SKM-1 (cell line): ENCODE data around the gene PODXL2.

Source experiments
- DNase-seq: peaks from one replicate; lab custom pipeline; 2025; ENCODE audit not compliant: unreplicated experiment; lab: John Stamatoyannopoulos, UW

PODXL2 gene

GRCh38 chr3:127628426-127628787, 578 bp upstream of the PODXL2 start:
- DNase-seq: no peak

- DNase-seq: no peak
These were observed 750 bp downstream of the PODXL2 start for GRCh38 chr3:127629467-127630403.

GRCh38 chr3:127630811-127631714, 2.1 kb downstream of the PODXL2 start:
- DNase-seq: no peak

- no peak for DNase-seq
These were observed 3.2 kb downstream of the PODXL2 start for GRCh38 chr3:127632035-127632820.

- no peak for DNase-seq
These were observed 5.7 kb downstream of the PODXL2 start for GRCh38 chr3:127634653-127635052.

- DNase-seq: peak; percentile 22
These were observed 8.6 kb downstream of the PODXL2 start for GRCh38 chr3:127637546-127637945.

DNA sequence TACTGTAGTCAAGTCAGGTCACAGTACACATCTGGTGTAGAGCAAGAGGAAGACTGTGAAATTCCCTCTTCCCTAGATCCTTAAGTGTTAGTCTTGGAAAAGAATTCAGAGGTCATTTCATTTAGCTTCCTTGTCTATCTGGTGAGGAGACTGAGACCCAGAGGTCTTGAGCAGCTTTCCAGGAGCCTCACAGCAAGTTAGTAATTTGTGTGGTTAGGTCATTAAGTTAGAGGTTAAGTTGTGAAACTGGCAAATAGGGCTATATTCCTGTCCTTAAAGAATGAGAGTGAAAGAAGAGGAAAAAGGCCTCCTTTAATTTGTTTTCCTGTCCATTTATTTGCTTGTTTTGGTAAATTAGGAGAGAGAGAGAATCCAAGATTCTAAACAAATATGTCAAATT, 9.0 kb downstream of the PODXL2 start:
- no peak for DNase-seq

- no peak for DNase-seq
These were observed 10.4 kb downstream of the PODXL2 start for GRCh38 chr3:127639173-127640041.

DNA sequence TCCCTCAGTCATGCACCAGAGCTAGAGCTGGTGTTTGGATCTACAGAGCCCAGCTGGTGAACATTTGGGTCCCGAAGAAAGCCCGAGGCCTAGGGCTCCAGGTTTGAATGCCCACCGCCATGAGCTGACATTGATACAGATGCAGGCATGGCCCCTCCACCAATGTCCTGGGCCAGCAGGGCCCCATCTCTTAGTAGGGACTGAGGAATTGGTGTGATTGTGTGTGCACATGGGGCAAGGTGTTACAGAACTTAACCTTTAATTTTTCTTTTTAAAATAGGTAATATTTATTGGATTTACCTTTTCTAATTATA, 11.0 kb downstream of the PODXL2 start:
- no peak for DNase-seq

GRCh38 chr3:127644641-127645370, 15.8 kb downstream of the PODXL2 start:
- DNase-seq: no peak

DNA sequence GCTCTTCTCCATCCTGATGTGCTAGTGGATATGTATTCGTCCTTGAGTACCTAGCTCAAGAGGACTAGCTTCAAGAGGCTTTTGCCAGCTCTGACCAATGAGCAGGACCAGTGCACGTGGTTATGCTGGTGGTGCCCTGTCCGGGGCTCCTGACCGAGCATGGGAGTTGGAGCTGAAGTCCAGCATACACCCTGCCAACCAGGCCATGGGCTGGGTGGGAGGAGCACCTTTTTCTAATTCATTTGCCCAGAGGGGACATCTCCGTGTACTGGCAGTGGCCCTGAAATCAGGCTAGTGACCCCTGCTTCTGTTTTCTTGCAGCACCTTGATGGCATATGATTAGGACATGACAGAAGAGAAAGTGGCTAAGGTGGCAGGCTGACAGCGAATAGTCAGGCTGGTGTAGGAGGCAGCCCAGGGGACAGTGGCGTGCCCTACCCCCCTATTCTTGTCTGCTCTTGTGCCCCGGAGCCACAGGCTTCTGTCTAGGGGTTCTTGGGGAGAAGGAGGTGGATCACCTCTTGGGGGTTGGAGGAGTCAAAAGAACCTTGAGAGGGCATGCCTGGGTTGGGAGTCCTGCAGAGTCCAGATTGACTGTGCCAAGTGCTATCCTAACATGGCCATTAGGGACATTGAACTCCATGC, 16.5 kb downstream of the PODXL2 start:
- no peak for DNase-seq

GRCh38 chr3:127646501-127647046, 17.6 kb downstream of the PODXL2 start:
- DNase-seq: no peak

GRCh38 chr3:127647166-127647844, 18.3 kb downstream of the PODXL2 start:
- no peak for DNase-seq

- no peak for DNase-seq
These were observed 18.8 kb downstream of the PODXL2 start for GRCh38 chr3:127647845-127648204.

- no peak for DNase-seq
These were observed 21.3 kb downstream of the PODXL2 start for GRCh38 chr3:127650236-127650635.

GRCh38 chr3:127651516-127652172, 22.7 kb downstream of the PODXL2 start:
- no peak for DNase-seq

DNA sequence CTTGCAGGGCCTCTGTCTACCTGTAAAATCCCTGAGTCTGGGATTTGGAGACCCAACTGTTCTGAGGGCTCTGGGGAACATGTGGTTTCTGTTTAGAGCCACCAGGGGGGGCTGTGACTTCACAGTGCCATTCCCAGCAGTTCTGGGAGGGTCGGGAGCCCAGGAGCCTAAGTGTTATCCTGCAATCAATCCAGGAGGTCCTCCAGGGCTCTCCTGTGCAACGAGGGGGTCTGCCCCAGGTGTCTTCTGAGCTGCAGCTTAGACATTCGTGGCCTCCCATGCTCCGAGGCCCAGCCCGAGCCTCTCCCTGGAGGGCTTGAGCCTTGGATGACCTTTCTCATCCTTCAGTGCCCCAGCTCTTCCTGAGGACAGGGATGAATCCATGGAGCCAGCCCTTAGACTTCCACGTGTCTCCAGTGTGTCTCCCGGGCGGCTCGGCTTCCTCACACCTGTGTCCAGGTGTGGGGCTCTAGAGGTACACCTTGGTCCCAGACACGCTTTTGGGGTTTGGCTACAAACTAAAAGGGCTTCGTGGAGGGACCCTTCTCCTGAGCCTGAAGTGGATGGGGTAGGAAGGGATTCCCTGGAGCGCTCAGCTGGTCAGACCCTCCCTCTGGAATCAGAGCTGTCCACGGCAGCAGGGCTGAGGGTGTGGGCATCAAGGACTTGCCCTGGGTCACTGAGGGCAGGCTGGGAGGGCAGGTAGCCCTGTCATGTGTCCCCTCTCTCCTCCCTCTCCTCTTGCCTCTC, 23.4 kb downstream of the PODXL2 start:
- DNase-seq: peak; percentile 55
